Right hindlimb (tissue), 1 donor: Measurements from ENCODE around the gene MACROD2.
A peak's percentile ranks its signal among the peaks of the same experiment; 100 is the strongest.

Experiments
- DNase-seq: peaks from one replicate; pipeline ENCODE4 v3.0.0-alpha.2; 2018

MACROD2 gene

DNA sequence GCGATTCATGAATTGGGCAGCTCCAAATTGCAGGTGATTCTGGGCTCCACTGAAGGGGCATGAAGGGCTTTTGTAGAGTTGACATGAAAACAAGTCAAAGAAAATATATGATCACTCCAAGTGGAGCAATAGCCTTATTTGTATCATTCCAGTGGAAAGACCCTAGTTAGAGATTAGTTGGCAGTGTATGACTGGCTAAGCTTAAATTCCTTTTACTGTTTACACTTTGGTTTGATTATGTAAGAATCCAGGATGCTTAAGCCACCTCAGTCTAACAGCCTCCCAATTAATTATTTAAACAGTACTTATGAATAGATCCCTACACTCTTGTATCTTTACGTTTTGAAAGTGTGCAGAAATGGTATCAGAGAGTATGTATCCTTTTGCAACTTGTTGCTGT lies 1865.5 kb downstream of the MACROD2 start:
- no peak for DNase-seq

DNA sequence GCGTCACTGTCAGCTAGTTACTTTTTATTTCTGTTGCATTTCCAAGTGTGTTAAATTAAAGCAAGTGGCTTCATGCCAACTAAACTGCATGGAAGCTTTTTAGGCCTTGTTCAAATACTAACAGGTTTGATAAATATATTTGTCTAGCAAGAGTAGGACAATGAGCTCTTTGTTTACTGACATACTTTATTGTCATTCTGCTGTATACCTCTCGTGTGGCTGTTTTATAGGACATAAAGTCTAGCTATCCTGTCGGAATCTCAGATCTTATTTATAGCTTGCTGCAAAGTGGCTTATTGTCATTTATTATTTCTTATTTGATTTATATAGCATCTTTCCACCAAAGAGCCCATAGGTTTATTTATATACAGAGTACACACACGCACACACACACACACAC lies 1866.9 kb downstream of the MACROD2 start:
- DNase-seq: no peak

GRCh38 chr20:15863735-15864134 lies 1868.4 kb downstream of the MACROD2 start:
- no peak for DNase-seq

DNA sequence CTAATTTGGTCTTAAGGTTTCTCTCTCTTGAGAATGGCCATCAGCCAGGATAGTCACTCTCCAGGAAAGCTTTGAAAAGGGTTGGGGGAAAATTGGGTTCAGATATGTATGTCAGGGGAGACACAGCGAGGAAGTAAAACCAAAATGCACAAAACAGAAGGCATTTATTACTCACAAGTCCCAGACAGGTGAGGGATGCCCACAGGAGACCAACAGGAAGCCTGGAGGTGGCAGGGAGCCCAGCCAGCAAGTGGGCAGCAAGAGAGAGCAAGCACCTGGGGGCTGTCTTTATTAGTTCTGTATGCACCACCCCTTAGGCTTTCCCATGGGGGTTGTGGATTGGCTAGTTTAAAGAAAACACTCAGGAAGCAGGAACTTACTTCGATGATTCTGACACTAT lies 1870.2 kb downstream of the MACROD2 start:
- no peak for DNase-seq

DNA sequence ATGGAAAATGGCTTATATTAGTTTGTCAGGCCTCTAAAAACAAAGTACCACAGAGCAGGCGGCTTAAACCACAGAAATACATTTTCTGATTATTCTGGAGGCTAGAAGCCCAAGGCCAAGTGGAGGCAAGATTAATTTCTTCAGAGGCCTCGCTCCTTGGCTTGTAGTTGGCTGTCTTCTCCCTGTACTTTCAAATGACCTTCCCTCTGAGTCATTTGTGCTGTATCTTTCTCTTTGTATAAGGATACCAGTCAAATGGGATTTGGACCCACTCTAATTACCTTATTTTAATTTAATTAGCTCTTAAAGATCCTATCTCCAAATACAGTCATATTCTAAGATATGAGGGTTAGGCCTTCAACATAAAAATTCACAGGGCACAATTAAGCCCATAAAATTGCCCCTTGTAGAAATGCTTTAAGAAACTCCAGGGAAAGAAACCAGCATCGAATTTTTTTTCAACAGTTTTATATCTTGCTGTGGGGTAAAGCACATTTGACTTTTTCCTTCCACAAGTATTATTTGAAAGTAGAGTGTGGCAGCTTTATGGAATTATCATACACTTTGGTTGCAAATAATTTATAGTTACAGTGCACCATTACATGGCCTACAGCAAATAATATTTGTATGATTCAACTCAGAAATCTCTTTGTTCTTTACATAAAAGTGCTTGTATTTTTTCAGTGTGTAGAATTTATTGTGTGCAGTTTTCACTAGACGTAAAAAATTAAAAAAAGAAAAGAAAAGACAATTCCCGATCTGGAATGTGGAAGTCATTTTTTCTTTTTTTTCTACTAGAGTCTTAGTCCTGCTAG lies 1871.8 kb downstream of the MACROD2 start:
- no peak for DNase-seq

DNA sequence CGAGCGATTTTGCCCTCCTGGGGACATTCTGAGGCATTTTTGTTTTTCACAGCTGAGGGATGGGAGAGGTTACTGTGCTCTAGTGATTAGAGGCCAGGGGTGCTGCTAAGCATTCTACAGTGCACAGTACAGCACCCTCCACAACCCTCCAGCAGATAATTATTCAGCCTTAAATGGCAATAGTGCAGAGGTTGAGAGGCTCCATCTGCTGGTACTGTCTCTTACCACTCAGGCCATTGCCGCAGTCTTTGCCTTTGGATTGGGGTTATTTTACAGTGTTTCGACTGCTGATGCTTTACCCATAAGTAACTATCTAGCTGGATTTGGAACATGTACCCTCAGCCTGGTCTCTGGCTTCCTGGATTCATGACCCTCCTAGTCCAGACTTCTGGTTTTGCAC lies 1872.6 kb downstream of the MACROD2 start:
- no peak for DNase-seq

DNA sequence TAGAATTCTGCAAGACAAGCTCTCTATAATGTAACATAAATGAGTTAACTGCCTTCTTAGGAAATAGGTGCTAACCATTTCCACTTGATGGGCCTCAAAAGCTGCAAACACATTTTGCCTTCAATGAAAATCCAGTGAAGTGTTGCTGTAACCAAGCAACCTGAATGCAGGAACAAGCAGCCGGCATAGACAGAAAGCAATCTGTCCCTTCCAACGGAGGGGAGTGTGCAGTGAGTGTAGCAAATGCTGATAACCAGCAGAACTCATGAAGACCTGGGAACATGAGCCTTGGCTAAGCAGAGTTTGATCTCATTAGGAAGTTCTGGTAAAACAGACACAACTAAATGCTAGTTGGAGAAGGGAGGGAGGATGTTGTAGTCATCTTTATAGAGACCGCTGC lies 1880.1 kb downstream of the MACROD2 start:
- DNase-seq: no peak

DNA sequence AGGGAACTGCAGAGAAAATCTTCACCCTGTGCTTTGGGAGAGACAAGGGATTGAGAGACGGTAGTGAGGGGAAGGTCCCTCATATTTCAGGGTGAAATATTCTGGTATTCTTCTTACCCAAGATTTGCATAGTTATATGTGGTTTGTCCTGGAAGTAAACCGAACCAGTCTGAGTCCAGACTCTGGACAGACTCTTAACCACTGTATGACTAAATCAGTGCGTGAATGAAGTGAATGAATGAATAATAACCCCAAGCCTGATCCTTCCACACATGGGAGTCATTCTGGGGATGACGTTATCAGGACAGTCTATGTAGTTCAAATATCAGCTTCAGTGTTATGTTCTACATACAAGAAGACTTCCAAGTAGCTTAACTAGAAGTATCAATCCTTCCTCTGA lies 1887.2 kb downstream of the MACROD2 start:
- no peak for DNase-seq

DNA sequence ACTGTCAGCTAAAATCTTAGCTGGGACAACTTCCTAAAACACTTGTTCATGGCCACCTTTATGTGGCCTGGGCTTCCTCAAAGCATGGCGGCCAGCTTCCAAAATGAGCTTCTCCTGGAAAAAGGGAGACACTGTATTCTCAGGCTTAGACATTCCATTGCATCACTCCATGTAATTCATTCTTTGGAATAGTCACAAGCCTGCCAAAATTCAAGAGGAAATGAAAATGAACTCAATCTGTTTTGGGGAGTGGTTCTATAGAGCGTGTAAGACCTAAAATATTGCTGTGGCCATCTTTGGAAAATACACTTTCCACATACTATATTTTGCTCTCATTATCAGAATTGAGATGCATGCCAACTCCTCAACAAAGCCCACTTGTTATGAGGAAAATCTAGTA lies 1890.9 kb downstream of the MACROD2 start:
- no peak for DNase-seq

DNA sequence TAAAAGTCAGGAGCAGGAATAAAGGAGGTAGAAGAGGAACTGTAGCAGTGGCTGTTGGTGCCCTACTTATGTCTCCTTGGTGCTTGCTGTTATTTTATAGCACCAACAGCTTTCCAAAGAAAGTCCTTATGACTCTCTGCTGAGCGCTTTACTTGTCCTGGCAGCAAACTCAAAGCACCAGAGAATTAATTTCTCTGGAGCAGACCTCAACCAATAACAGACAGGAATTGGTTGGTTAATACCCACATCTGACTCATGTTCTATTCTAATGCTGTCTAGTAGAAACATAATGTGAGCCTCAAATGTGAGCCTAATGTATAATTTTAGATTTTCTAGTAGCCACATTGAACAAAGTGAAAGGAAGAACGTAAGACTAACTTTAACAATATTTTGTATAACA lies 1892.1 kb downstream of the MACROD2 start:
- DNase-seq: no peak

DNA sequence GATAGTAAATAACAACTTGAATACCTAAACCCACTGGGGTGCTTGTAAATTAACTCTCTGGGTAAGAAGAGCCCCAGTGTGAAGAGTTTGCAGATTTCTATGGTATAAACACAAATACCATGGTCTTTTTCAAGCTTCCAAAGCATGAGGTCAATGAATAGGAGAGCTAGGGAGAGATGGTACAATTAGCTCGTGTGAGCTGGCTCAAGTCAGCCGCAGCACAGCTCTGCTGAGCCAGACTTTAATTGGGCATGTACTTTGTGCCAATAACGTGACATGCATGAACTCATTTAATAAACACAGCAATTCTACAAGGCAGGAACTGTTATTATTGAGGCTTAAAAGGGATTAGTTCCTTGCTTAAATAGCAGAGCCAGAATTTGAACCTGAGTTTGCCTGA lies 1893.7 kb downstream of the MACROD2 start:
- DNase-seq: no peak

DNA sequence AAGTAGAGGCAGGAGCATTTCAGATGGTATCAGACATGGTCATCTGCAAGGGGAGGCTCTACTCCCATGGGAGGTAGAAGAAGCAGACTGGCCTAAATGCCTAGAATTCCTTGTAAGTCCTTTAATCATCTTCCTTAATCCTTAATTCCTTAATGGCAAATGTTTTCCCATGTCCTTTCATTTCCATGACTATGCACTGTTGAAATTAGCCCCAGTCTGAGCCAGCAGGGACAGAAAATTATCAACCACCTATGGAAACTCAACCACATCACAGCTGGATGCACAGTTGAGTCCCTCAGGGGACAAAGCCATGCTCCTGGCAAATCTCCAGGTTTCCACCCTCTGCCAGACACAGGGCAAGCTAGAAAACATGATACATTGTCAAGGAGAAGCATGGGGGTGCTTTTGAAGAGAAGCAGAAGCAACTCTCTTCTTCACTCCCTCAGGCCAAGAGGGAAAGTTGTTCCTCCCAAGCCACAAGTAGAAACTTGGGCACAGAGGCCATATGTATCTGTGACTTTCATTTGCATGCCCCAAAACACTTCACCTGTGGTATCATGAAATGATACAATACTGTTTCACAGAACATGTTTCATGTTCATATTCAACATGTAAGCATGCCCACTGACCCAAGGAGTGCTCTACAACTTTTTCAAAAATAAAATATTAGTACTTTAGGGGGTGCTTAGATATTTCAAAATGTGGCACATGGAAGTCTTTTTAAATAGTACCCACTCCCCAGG lies 1894.4 kb downstream of the MACROD2 start:
- DNase-seq: peak; percentile 45

DNA sequence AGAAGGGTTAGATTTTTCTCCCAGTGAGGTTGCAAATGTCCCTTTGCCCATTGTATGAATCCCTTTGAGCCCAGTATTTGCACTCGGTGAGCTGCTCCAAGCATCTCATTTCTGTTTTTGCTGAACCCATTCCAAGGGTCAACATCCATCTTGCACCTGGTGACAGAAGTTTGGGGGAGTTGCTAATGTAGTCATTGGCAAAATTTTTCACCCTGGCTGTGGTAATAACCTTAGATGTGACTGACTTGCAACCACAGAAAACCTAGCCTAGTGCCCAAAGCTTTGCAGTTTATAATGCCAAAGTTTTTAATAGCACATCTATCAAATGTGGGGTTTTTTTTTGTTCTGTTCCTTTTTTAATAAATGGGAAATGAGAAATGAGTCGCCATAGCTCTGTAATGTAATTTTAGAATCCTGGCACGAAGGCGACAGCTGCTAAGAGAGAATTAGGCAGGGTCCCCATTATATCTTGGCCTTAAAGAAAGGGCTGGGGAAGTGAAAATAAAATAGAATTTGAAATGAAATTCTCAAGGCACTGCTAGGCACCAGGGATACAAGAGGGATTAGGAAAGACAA lies 1895.2 kb downstream of the MACROD2 start:
- no peak for DNase-seq

- DNase-seq: no peak
These were observed 1899.8 kb downstream of the MACROD2 start for GRCh38 chr20:15895126-15895525.

- DNase-seq: no peak
These were observed 1900.3 kb downstream of the MACROD2 start for GRCh38 chr20:15895560-15896084.

DNA sequence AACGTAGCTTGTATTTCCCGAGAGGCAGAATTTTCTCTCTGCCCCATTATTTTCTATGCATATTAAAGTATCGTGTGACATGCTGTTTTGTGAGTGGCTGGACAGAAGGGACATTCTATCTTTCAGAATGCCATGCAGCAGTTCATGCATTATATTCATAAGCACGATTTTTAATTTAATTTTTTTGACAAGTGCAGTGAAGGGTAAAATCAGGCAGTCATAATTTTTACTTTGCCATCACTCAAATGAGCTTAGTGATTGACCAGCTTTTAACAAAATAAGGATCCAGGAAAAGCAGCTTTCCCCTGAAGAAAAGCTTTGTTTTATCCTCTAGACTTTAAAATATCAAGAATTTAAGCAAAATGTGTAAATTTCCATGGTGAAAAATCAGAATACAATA lies 1904.7 kb downstream of the MACROD2 start:
- no peak for DNase-seq

GRCh38 chr20:15900443-15900842 lies 1905.1 kb downstream of the MACROD2 start:
- no peak for DNase-seq

DNA sequence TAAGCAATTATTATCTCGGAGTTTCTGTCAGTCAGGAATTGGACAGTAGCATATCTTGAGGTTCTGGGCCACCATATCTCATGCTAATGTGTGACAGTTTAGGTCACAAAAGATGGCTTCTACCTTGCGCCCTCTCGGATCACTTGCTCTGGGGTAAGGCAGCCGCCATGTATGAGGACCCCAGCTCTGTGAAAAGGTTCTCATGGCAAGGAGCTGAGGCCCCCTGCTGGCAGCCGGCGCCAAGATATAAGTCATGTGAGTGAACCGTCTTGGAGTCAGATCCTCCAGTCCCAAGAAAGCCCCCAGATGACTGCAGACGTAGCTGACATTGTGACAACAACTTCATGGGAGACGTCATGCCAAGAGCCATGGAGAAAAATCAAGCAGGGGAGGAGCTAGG lies 1907.2 kb downstream of the MACROD2 start:
- DNase-seq: no peak

DNA sequence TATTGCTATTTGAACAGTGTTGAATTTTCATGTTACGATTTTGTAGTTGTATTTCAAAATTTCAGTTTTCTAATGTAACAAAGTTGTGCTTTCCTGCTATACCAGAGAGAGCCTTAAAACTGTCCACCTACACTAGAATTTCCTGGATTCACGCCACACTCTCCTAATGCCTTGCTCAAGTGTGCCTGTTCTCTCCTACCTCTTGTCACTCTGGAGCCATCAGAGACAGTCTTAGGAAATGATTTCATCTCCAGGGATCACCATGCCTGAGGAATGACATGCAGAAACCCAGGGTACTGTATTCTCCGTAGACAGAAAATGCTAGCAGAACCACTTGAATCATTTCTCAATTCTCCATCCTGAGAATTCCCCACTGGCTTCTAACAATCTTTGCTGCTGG lies 1910.3 kb downstream of the MACROD2 start:
- DNase-seq: no peak

DNA sequence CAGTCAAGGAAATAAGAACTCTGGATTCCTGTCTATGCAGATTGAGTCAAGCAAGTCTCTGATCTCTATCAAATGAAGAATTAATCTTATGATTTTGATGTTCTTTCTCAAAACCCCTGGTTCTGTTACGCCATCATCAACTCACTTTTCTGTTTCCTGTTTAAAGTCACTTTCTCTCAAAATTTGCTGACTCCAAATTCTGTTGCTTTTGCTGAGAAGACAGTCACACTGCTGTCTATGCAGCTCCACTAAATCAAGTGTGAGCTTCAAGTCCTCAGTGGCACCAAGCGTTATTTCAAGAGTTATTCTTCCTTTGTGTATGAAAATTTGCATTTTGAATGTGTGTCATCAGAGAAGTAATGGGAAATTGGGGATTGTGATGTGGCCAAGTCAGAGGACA lies 1914.7 kb downstream of the MACROD2 start:
- no peak for DNase-seq

- DNase-seq: no peak
These were observed 1916.3 kb downstream of the MACROD2 start for GRCh38 chr20:15911581-15911980.

DNA sequence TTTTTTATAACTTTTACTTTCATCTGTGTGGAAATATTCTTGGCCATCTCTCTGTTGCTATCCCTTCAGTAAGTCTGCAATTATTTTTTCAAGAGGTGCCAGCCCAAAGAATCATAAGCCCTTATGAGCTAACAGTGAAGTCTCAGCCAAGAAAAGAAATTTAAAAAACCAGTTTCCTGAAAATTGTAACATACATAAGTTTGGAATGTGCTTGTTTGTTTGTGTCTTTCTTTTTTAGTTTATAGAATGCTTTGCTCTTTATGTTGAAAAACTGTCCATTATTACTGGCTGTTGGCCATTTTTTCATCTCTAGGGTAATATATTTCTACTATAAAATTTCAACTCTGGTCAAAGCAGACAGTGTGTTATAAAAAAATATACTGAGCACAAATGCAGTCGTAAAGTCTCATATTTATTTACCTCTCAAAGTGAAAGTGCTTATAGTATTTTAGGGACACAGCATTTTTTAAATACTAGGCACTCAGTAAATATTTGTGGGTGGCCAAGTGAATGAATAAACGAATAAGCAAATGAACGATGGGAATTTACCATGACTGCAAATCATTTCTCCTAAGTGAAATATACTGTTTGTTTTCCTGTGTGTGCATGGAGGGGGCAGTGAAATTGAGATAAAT lies 1918.2 kb downstream of the MACROD2 start:
- DNase-seq: no peak

DNA sequence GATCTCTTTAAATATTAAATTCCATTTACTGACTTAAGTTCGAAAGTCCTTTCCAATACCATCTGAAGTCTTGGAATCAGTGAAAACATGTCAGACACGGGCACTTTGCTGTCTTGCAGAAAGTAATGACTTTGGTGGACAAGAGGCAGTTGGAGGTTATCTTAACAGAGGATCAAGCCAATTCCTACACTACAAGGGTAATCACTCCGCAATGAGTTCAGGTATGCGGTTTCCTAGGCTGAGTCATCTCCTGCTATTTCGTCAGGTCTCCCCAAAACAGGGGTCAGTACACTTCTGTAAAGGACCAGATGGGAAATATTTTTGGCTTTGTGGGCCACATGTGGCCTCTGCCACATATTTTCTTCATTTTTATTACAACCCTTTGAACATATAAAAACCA lies 1921.3 kb downstream of the MACROD2 start:
- no peak for DNase-seq
